ENCODE results near the gene HUNK. TPM values are rescaled to one million over a fixed set of nuclear protein-coding genes. Genes with fewer than 3 reads are reported as not detected.

Gene HUNK
- total RNA-seq, 1 donor from 2014 or later: 2.0 TPM

DNA sequence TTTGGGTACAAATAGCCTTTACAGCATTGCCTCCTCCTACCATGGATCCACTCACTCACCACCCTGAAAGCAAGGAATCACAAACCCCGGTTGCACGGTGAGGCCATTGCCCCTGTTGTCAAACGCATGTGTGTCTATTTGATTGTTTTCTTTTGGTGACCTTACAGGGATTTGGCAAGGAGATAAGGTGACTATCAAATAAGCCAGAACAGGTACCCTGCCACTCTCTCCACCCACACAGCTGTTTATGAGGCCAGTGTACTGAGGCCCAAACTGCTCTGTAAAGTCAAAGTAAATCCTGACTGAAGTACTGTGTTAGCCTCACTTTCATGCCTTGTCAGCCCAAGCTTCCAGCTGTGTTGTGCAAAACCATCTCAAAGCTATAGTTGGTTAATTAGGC, 136.4 kb downstream of the HUNK start:
- intact Hi-C loops (cut with DNase I): no loop called here
- no peaks in the 10 kb centered on the region for H3K27me3 ChIP-seq
- no peak for DNase-seq
- no peaks in the 10 kb centered on the region for H3K4me1 ChIP-seq
- no peak overlapping the region for H3K4me3 ChIP-seq
- TF ChIP-seq, protein P1, sequence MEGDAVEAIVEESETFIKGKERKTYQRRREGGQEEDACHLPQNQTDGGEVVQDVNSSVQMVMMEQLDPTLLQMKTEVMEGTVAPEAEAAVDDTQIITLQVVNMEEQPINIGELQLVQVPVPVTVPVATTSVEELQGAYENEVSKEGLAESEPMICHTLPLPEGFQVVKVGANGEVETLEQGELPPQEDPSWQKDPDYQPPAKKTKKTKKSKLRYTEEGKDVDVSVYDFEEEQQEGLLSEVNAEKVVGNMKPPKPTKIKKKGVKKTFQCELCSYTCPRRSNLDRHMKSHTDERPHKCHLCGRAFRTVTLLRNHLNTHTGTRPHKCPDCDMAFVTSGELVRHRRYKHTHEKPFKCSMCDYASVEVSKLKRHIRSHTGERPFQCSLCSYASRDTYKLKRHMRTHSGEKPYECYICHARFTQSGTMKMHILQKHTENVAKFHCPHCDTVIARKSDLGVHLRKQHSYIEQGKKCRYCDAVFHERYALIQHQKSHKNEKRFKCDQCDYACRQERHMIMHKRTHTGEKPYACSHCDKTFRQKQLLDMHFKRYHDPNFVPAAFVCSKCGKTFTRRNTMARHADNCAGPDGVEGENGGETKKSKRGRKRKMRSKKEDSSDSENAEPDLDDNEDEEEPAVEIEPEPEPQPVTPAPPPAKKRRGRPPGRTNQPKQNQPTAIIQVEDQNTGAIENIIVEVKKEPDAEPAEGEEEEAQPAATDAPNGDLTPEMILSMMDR (IDR thresholded peaks at IDR 0.05): no peak
- ATAC-seq: no peak
- H3K27ac ChIP-seq: no peak overlapping the region
- H3K9me3 ChIP-seq: no peaks in the 10 kb centered on the region
- H3K36me3 ChIP-seq: no peaks in the 10 kb centered on the region

DNA sequence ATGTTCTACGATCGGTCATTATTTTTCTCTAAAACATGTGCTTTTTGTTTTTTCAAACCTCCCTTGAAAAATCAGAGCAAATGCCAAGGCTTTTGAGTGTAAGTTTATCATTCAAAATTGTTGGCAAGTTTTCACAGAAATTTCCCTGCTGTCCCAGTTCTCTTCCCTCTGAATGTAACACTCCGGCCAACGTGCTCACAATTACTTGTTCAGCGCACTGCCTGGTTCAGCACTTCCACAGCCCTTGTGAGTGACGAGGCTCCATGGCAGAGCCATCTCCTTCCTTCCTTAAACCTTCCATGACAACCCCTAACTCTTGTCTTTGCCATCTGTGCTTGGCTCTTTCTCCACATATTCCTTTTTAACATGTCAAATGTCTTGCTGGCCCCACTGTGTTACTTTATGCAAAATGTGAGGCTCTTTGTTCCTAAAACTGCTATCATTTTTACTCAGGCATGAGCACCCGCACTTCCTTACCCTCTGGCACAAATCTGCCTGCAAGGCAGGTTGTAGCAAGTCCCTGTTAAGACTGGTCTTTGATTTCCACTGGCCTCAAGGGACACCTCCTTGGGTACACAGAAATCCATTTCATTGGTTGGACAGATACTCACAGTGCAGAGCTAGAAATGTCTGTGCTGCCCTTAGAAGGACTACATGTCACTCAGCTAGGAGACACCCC, 142.8 kb downstream of the HUNK start:
- H3K27me3 ChIP-seq: no peaks in the 10 kb centered on the region
- TF ChIP-seq, protein P1 (IDR thresholded peaks at IDR 0.05): no peak
- H3K4me1 ChIP-seq: no peaks in the 10 kb centered on the region
- DNase-seq (no peak), ATAC-seq (no peak)
- no peak overlapping the region for H3K4me3 ChIP-seq
- H3K9me3 ChIP-seq: no peaks in the 10 kb centered on the region
- H3K27ac ChIP-seq: no peak overlapping the region
- intact Hi-C loops (cut with DNase I): no loop called here
- H3K36me3 ChIP-seq: no peaks in the 10 kb centered on the region

DNA sequence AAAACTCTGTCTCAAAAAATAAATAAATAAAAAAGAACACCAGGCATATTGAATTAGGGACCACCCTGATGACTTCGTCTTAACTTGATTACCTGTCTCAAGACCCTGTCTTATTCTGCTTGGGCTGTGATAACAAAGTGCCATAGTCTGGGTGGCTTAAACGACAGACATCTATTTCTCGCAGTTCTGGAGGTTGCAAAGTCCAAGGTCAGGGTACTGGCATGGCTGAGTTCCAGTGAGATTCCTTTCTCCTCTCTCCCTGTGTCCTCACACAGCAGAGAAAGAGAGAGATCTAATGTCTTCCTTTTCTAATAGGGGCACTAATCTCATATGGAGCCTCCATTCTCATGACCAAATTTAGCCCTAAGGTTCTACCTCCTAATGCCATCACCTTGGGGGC, 145.6 kb downstream of the HUNK start:
- Histone ChIP-seq H3K27me3 (no peaks in the 10 kb centered on the region), H3K36me3 (no peaks in the 10 kb centered on the region), H3K4me1 (peaks cover 6% of the 10 kb centered on the region), H3K4me3 (no peak overlapping the region), H3K27ac (no peak overlapping the region), H3K9me3 (no peaks in the 10 kb centered on the region)
- intact Hi-C loops (cut with DNase I): no loop called here
- DNase-seq (no peak), ATAC-seq (no peak)
- TF ChIP-seq, protein P1 (IDR thresholded peaks at IDR 0.05): no peak

DNA sequence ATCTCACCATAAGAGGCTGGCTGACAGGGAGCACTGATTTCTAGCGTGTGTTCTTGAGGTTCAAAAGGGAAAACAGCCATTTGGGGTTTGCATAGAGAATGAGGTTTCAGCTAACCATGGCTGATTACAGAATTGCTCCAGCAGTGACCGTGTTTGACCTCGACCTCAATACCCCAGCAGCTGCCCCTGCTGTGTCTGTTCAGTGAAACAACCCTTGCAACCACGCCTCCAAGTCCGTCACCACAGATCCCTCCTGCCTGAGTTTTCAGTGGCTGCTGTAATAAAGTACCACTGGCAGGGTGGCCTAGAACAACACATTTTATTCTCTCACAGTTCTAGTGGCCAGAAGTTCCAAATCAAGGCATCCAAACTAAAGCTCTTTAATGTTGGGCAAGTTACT, 147.7 kb downstream of the HUNK start:
- intact Hi-C loops (cut with DNase I): no loop called here

DNA sequence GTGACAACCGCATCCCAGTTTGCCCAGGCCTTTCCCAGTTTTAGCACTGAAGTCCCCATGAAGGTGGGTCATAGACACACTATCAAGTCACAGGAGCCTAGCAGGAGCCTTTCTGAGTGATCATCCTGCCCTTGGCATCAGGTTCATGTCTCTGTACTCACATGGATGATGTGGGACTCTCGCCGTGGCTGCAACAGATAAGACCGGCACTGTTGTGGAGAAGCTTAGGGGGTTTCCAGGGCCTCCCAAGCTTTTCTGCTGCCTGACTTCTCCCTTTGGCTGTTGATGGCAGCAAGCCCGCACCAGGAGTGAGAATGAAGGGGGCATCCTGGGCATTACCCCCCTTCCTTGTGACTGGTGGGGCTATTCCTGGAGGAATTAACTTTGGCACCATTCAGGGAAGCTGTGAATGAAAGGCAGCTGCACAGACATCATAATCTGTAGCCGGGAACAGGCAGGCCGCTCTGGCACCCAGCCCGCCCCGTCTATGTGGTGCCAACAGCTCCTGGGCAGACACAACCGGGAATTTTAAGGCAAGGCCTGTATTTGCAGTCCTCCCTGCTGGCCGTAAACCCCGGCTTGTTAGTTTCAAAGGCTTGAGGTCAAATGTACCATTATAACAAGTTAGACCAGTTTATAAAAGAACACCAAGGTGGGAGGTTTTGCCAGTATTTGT, 148.6 kb downstream of the HUNK start:
- intact Hi-C loops (cut with DNase I): no loop called here
- DNase-seq: no peak
- no peak overlapping the region for H3K27ac ChIP-seq
- H3K36me3 ChIP-seq: no peaks in the 10 kb centered on the region
- peaks cover 6% of the 10 kb centered on the region for H3K4me1 ChIP-seq
- H3K4me3 ChIP-seq: no peak overlapping the region
- no peak for ATAC-seq
- TF ChIP-seq, protein P1 (IDR thresholded peaks at IDR 0.05): no peak
- no peaks in the 10 kb centered on the region for H3K9me3 ChIP-seq
- H3K27me3 ChIP-seq: no peaks in the 10 kb centered on the region

More for the DNA sequence above, 147.7 kb downstream of the HUNK start:
- ATAC-seq (no peak), DNase-seq (no peak)
- H3K4me1 ChIP-seq: peaks cover 6% of the 10 kb centered on the region
- TF ChIP-seq, protein P1 (IDR thresholded peaks at IDR 0.05): no peak
- H3K4me3 ChIP-seq: no peak overlapping the region
- no peaks in the 10 kb centered on the region for H3K9me3 ChIP-seq
- H3K27me3 ChIP-seq: no peaks in the 10 kb centered on the region
- no peak overlapping the region for H3K27ac ChIP-seq
- H3K36me3 ChIP-seq: no peaks in the 10 kb centered on the region
